Measurements from ENCODE around the gene CELF5. TPM values are rescaled to one million over a fixed set of nuclear protein-coding genes. Genes with fewer than 3 reads are reported as not detected.
"Not testable (repeated sequence)": the region's sequence is repeated elsewhere in the genome, so short reads cannot be mapped to it uniquely, and the experiment has no call there.

The CELF5 gene
- total RNA-seq, 1 experiment from 2014 or later = 7.7 TPM

DNA sequence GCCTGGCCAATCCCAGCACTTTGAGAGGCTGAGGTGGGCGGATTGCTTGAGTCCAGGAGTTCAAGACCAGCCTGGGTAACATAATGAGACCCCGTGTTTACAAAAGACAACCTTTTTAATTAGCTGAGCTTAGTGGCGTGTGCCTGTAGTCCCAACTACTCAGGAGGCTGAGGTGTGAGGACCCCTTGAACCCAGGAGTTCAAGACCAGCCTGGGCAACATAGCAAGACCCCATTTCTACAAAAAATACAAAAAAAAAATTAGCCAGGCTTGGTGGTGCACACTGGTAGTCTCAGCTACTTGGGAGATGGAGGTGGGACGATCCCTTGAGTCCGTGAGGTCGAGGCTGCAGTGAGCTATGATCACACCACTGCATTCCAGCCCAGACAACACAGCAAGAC is 66.4 kb downstream of the CELF5 start:
- ChIA-PET CTCF (interaction anchor here (0.7 to 3.7 kb wide), 5 partner anchors 14 to 403 kb away, joined by 3 to 19 read pairs (median 5); no protein-coding TSS in a partner anchor), POLR2A (interaction anchor here (0.8 kb wide), 1 partner anchor 14 kb away, joined by 3 read pairs; no protein-coding TSS in a partner anchor)
- H3K27me3 Mint-ChIP-seq (ENCODE audit: low read depth); H3K4me1 Mint-ChIP-seq; ATAC-seq; H3K4me3 Mint-ChIP-seq; H3K36me3 Mint-ChIP-seq; H3K9me3 Mint-ChIP-seq; DNase-seq (ENCODE audit: low spot score); H3K27ac Mint-ChIP-seq: not testable (repeated sequence)
- peak; percentile 41; the same call in 1 of the 2 replicates for TF ChIP-seq ZNF121 (CRISPR knock-in tag; IDR thresholded peaks at IDR 0.05)

DNA sequence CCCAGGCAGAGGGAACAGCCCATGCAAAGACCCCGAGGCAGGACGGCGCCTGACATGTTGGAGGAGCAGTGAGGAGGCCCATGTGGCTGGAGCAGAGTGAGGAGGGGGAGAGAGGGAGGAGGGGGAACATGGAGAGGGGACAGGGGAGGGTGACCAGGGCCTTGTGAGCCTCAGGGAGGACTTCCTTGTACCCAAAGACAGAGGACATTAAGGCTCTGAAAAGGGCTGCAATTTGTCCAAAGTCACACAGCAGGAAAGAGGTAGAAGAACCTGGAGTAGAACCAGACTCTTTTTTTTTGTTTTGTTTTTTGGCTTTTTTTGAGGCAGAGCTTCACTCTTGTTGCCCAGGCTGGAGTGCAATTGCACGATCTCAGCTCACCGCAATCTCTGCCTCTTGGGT is 67.2 kb downstream of the CELF5 start:
- ChIA-PET POLR2A (no interaction called here), CTCF (interaction anchor here (0.7 to 3.7 kb wide), 4 partner anchors 13 to 341 kb away, joined by 4 to 19 read pairs (median 8); no protein-coding TSS in a partner anchor)
- H3K27me3 Mint-ChIP-seq (ENCODE audit: low read depth) = no peaks in the 10 kb centered on the region; the same call in 1 of the 2 replicates
- TF ChIP-seq ZNF138 (CRISPR knock-in tag; conservative IDR thresholded peaks at IDR 0.05) (no peak), FOXP1 (CRISPR knock-in tag; IDR thresholded peaks at IDR 0.05; ENCODE audit: borderline replicate concordance) (no peak), ELF4 (CRISPR knock-in tag; IDR thresholded peaks at IDR 0.05; ENCODE audit: low read depth) (no peak), SOX15 (CRISPR knock-in tag; IDR thresholded peaks at IDR 0.05) (no peak), ZNF219 (CRISPR knock-in tag; IDR thresholded peaks at IDR 0.05; ENCODE audit: borderline replicate concordance) (no peak), ATF1 (CRISPR knock-in tag; IDR thresholded peaks at IDR 0.05) (no peak), E2F4 (CRISPR knock-in tag; IDR thresholded peaks at IDR 0.05; ENCODE audit: borderline replicate concordance, low read depth) (no peak), RELA (CRISPR knock-in tag; IDR thresholded peaks at IDR 0.05; ENCODE audit: borderline replicate concordance) (no peak), ESRRA (CRISPR knock-in tag; IDR thresholded peaks at IDR 0.05; ENCODE audit: borderline replicate concordance) (no peak), NFE2L1 (CRISPR knock-in tag; IDR thresholded peaks at IDR 0.05) (no peak), TP53 (CRISPR knock-in tag; IDR thresholded peaks at IDR 0.05) (no peak), CTCF (IDR thresholded peaks at IDR 0.05) (no peak), EMX1 (CRISPR knock-in tag; IDR thresholded peaks at IDR 0.05) (no peak), FOXK1 (CRISPR knock-in tag; IDR thresholded peaks at IDR 0.05) (no peak), KAT7 (CRISPR knock-in tag; IDR thresholded peaks at IDR 0.05; ENCODE audit: borderline replicate concordance) (no peak), IRF2 (CRISPR knock-in tag; IDR thresholded peaks at IDR 0.05; ENCODE audit: borderline replicate concordance, low read depth) (no peak), SMAD4 (CRISPR knock-in tag; IDR thresholded peaks at IDR 0.05) (no peak)
- TF ChIP-seq, protein P1, sequence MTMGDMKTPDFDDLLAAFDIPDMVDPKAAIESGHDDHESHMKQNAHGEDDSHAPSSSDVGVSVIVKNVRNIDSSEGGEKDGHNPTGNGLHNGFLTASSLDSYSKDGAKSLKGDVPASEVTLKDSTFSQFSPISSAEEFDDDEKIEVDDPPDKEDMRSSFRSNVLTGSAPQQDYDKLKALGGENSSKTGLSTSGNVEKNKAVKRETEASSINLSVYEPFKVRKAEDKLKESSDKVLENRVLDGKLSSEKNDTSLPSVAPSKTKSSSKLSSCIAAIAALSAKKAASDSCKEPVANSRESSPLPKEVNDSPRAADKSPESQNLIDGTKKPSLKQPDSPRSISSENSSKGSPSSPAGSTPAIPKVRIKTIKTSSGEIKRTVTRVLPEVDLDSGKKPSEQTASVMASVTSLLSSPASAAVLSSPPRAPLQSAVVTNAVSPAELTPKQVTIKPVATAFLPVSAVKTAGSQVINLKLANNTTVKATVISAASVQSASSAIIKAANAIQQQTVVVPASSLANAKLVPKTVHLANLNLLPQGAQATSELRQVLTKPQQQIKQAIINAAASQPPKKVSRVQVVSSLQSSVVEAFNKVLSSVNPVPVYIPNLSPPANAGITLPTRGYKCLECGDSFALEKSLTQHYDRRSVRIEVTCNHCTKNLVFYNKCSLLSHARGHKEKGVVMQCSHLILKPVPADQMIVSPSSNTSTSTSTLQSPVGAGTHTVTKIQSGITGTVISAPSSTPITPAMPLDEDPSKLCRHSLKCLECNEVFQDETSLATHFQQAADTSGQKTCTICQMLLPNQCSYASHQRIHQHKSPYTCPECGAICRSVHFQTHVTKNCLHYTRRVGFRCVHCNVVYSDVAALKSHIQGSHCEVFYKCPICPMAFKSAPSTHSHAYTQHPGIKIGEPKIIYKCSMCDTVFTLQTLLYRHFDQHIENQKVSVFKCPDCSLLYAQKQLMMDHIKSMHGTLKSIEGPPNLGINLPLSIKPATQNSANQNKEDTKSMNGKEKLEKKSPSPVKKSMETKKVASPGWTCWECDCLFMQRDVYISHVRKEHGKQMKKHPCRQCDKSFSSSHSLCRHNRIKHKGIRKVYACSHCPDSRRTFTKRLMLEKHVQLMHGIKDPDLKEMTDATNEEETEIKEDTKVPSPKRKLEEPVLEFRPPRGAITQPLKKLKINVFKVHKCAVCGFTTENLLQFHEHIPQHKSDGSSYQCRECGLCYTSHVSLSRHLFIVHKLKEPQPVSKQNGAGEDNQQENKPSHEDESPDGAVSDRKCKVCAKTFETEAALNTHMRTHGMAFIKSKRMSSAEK (CRISPR knock-in tag; IDR thresholded peaks at IDR 0.05; ENCODE audit: borderline replicate concordance) = no peak
- TF ChIP-seq, protein P2, sequence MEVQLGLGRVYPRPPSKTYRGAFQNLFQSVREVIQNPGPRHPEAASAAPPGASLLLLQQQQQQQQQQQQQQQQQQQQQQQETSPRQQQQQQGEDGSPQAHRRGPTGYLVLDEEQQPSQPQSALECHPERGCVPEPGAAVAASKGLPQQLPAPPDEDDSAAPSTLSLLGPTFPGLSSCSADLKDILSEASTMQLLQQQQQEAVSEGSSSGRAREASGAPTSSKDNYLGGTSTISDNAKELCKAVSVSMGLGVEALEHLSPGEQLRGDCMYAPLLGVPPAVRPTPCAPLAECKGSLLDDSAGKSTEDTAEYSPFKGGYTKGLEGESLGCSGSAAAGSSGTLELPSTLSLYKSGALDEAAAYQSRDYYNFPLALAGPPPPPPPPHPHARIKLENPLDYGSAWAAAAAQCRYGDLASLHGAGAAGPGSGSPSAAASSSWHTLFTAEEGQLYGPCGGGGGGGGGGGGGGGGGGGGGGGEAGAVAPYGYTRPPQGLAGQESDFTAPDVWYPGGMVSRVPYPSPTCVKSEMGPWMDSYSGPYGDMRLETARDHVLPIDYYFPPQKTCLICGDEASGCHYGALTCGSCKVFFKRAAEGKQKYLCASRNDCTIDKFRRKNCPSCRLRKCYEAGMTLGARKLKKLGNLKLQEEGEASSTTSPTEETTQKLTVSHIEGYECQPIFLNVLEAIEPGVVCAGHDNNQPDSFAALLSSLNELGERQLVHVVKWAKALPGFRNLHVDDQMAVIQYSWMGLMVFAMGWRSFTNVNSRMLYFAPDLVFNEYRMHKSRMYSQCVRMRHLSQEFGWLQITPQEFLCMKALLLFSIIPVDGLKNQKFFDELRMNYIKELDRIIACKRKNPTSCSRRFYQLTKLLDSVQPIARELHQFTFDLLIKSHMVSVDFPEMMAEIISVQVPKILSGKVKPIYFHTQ (CRISPR knock-in tag; IDR thresholded peaks at IDR 0.05) = no peak
- TF ChIP-seq, protein P3, sequence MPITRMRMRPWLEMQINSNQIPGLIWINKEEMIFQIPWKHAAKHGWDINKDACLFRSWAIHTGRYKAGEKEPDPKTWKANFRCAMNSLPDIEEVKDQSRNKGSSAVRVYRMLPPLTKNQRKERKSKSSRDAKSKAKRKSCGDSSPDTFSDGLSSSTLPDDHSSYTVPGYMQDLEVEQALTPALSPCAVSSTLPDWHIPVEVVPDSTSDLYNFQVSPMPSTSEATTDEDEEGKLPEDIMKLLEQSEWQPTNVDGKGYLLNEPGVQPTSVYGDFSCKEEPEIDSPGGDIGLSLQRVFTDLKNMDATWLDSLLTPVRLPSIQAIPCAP (CRISPR knock-in tag; IDR thresholded peaks at IDR 0.05) = no peak
- DNase-seq (ENCODE audit: low spot score) (no peak), ATAC-seq (no peak)
- no peaks in the 10 kb centered on the region for H3K9me3 Mint-ChIP-seq
- no peaks in the 10 kb centered on the region for H3K4me1 Mint-ChIP-seq
- H3K36me3 Mint-ChIP-seq = no peaks in the 10 kb centered on the region
- no peak overlapping the region for H3K4me3 Mint-ChIP-seq
- no peak overlapping the region for H3K27ac Mint-ChIP-seq
